NCI-H146 (cell line): ENCODE results near the gene ZDHHC17.
"Not testable (repeated sequence)": the region's sequence is repeated elsewhere in the genome, so short reads cannot be mapped to it uniquely, and the experiment has no call there.

ENCODE experiments used
- DNase-seq: peaks from one replicate; lab custom pipeline; 2025; lab: John Stamatoyannopoulos, UW

The ZDHHC17 gene

GRCh38 chr12:76763746-76764675 is at the start of gene ZDHHC17:
Gene ZDHHC17, plus strand, starts transcription at chr12:76764115. Its CDS starts 122 bp downstream, at chr12:76764237.
- DNase-seq: peak; percentile 96

- no peak for DNase-seq
These were observed 49.5 kb upstream of the ZDHHC17 start for GRCh38 chr12:76714415-76714814.

- no peak for DNase-seq
These were observed 49.1 kb upstream of the ZDHHC17 start for GRCh38 chr12:76714861-76715260.

GRCh38 chr12:76715332-76715731 is 48.6 kb upstream of the ZDHHC17 start:
- no peak for DNase-seq

- DNase-seq: no peak
These were observed 46.6 kb upstream of the ZDHHC17 start for GRCh38 chr12:76717314-76717713.

- no peak for DNase-seq
These were observed 44.5 kb upstream of the ZDHHC17 start for GRCh38 chr12:76719171-76720041.

GRCh38 chr12:76720068-76720467 is 43.8 kb upstream of the ZDHHC17 start:
- DNase-seq: no peak

- no peak for DNase-seq
These were observed 37.3 kb upstream of the ZDHHC17 start for GRCh38 chr12:76726626-76727025.

GRCh38 chr12:76732188-76732587 is 31.7 kb upstream of the ZDHHC17 start:
- DNase-seq: not testable (repeated sequence)

- DNase-seq: not testable (repeated sequence)
These were observed 26.2 kb upstream of the ZDHHC17 start for GRCh38 chr12:76737689-76738088.

- peak; percentile 82 for DNase-seq
These were observed 24.9 kb upstream of the ZDHHC17 start for GRCh38 chr12:76738824-76739579.

- no peak for DNase-seq
These were observed 24.0 kb upstream of the ZDHHC17 start for GRCh38 chr12:76739896-76740295.

GRCh38 chr12:76740501-76740900 is 23.4 kb upstream of the ZDHHC17 start:
- DNase-seq: no peak

GRCh38 chr12:76745343-76745742 is 18.6 kb upstream of the ZDHHC17 start:
- DNase-seq: no peak

- no peak for DNase-seq
These were observed 17.4 kb upstream of the ZDHHC17 start for GRCh38 chr12:76746516-76746915.

GRCh38 chr12:76747245-76747644 is 16.7 kb upstream of the ZDHHC17 start:
- DNase-seq: peak; percentile 56

- DNase-seq: no peak
These were observed 8.0 kb upstream of the ZDHHC17 start for GRCh38 chr12:76755829-76756379.

- DNase-seq: no peak
These were observed 6.2 kb upstream of the ZDHHC17 start for GRCh38 chr12:76757694-76758093.

GRCh38 chr12:76762601-76762980 is 1.3 kb upstream of the ZDHHC17 start:
- DNase-seq: no peak

GRCh38 chr12:76764856-76765255 is 941 bp downstream of the ZDHHC17 start:
- DNase-seq: peak; percentile 13

- no peak for DNase-seq
These were observed 1.7 kb downstream of the ZDHHC17 start for GRCh38 chr12:76765598-76765997.

GRCh38 chr12:76766161-76766560 is 2.2 kb downstream of the ZDHHC17 start:
- no peak for DNase-seq
